ENCODE results near the gene STAT5A.

DNA sequence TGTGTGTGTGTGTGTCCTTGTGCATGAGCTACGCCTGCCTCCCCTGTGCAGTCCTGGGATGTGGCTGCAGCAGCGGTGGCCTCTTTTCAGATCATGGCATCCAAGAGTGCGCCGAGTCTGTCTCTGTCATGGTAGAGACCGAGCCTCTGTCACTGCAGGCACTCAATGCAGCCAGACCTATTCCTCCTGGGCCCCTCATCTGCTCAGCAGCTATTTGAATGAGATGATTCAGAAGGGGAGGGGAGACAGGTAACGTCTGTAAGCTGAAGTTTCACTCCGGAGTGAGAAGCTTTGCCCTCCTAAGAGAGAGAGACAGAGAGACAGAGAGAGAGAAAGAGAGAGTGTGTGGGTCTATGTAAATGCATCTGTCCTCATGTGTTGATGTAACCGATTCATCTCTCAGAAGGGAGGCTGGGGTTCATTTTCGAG lies 22.5 kb downstream of the STAT5A start:
- TF ChIP-seq, protein P1, sequence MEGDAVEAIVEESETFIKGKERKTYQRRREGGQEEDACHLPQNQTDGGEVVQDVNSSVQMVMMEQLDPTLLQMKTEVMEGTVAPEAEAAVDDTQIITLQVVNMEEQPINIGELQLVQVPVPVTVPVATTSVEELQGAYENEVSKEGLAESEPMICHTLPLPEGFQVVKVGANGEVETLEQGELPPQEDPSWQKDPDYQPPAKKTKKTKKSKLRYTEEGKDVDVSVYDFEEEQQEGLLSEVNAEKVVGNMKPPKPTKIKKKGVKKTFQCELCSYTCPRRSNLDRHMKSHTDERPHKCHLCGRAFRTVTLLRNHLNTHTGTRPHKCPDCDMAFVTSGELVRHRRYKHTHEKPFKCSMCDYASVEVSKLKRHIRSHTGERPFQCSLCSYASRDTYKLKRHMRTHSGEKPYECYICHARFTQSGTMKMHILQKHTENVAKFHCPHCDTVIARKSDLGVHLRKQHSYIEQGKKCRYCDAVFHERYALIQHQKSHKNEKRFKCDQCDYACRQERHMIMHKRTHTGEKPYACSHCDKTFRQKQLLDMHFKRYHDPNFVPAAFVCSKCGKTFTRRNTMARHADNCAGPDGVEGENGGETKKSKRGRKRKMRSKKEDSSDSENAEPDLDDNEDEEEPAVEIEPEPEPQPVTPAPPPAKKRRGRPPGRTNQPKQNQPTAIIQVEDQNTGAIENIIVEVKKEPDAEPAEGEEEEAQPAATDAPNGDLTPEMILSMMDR (IDR thresholded peaks at IDR 0.05): no peak
- no peak for TF ChIP-seq POLR2A (IDR thresholded peaks at IDR 0.05)
- TF ChIP-seq EP300 (IDR thresholded peaks at IDR 0.05): no peak
- no peak for TF ChIP-seq POLR2AphosphoS5 (IDR thresholded peaks at IDR 0.05)
